Testis (tissue), 2 donors: ENCODE measurements around the gene KCND3.

Source experiments
- POLR2A ChIP-seq: fragments of 450-650 bp; IDR thresholded peaks from one replicate; pipeline ENCODE4 v1.6.1; 2017; ENCODE audit warnings: antibody characterized with exemption, mild to moderate bottlenecking, moderate library complexity
- TF ChIP-seq, protein P1 (sequence below), 3 experiments: fragments of 450-650 bp in 2 of 3; fragments of 200-600 bp in 1 of 3; sonication (generic) in 1 of 3; IDR thresholded peaks; one replicate each; pipeline ENCODE4 v1.5.1; 2016 to 2019; ENCODE audit warnings: antibody characterized with exemption in 3 of 3, mild to moderate bottlenecking in 2 of 3, moderate library complexity in 1 of 3

DNA sequence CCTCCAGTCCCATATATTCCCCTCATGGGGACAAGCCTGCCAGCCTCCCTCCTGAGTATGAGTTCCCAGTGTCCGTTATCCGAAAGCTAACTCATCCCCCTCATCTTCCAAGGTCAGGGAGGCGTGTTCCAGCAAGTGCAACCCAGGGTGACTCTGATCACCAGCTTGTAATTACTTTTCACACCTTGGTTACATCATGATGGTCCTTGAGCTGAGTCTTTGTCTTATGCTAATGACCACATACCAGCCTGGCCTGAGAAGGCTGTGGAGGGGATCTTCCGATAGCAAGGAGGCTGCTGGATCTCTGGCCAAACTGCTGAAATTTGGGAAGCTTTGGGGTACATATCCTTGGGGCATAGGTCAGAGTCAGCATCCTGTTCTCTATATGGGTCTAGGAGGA lies 134.2 kb downstream of the KCND3 start:
- TF ChIP-seq POLR2A = no peak
- TF ChIP-seq, protein P1, sequence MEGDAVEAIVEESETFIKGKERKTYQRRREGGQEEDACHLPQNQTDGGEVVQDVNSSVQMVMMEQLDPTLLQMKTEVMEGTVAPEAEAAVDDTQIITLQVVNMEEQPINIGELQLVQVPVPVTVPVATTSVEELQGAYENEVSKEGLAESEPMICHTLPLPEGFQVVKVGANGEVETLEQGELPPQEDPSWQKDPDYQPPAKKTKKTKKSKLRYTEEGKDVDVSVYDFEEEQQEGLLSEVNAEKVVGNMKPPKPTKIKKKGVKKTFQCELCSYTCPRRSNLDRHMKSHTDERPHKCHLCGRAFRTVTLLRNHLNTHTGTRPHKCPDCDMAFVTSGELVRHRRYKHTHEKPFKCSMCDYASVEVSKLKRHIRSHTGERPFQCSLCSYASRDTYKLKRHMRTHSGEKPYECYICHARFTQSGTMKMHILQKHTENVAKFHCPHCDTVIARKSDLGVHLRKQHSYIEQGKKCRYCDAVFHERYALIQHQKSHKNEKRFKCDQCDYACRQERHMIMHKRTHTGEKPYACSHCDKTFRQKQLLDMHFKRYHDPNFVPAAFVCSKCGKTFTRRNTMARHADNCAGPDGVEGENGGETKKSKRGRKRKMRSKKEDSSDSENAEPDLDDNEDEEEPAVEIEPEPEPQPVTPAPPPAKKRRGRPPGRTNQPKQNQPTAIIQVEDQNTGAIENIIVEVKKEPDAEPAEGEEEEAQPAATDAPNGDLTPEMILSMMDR (IDR thresholded peaks at IDR 0.05) = no peak
